NCI-H345 (cell line): ENCODE data around the gene DNM1.
"Not testable (repeated sequence)": the region's sequence is repeated elsewhere in the genome, so short reads cannot be mapped to it uniquely, and the experiment has no call there.

Experiments used
- DNase-seq: peaks from one replicate; lab custom pipeline; 2025; lab: John Stamatoyannopoulos, UW

The DNM1 gene

DNA sequence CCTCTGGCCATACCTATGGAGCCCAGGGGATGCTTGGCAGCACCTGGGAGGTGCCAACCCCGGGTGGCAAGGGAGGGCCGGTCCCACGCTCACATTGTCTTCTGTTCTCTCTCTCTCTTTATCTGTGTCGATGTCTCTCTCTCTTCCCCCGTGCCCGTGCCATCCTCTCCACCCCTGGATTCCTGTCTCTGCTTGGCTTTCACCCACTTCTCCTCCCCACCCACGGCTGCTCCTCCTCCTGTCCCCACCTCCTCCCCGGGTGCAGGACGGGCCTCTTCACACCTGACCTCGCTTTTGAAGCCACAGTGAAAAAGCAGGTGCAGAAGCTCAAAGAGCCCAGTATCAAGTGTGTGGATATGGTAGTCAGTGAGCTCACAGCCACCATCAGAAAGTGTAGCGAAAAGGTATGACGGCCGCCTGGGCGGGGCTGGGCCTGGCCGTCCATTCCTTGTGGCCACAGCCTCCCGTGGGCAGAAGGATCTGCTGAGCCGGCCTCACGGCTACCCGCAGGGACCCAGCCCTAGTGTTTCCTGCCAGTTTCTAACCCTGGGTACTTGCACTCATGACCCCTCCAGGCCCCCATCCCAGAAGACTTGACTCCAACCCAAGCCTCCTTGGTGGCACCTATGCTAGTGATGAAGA, 22.7 kb downstream of the DNM1 start:
- DNase-seq, result no peak

GRCh38 chr9:128226412-128226801, 23.2 kb downstream of the DNM1 start:
- DNase-seq, result no peak

GRCh38 chr9:128230897-128231296, 27.7 kb downstream of the DNM1 start:
- not testable (repeated sequence) for DNase-seq

- DNase-seq, result no peak
Observed at GRCh38 chr9:128231638-128232527, 28.7 kb downstream of the DNM1 start.

DNA sequence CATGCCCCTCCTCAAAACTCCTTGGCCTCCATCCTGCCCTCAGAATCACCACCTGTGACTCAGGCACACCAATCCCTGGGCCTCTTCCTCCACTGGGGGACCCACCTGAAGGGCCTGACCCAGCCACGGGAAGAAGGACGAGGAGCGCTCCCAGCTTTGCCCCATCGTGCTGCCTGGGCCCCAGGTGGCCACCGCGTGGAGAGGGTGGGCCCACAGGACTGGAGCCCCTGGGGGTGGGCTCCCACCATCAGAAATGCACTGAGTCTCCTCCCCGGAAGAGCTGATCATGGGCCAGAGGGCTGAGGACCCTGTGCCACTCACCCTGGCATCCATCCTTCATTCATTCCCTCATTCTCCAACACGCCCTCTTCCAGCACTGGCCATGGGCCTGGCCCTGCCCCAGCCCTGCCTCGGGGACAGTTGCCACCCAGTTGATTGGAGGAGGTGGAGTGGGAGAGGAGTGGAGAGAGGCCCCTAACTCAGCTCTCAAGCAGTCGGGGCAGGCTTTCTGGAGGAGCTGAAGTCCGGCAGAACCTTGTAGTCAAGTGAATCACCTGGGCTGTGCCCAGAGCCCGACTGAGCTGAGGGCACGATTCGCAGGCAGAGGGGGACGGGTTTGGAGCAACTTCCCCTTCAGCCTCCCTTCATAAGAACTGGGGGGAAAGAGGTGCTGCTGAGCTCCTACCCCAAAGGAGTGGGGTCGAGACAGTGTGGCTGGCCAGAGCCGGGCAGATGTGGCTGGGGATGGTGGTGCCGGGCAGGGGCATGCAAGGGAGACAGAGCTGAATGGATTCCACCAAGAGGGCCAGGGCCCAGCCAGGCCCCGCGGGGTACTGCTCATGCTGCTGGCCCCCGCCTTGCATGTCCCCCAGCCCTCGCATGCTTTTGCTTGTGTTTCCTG, 29.6 kb downstream of the DNM1 start:
- no peak for DNase-seq

- DNase-seq, result no peak
Observed at GRCh38 chr9:128233817-128234406, 30.7 kb downstream of the DNM1 start.

- no peak for DNase-seq
Observed at GRCh38 chr9:128242124-128242523, 38.9 kb downstream of the DNM1 start.

DNA sequence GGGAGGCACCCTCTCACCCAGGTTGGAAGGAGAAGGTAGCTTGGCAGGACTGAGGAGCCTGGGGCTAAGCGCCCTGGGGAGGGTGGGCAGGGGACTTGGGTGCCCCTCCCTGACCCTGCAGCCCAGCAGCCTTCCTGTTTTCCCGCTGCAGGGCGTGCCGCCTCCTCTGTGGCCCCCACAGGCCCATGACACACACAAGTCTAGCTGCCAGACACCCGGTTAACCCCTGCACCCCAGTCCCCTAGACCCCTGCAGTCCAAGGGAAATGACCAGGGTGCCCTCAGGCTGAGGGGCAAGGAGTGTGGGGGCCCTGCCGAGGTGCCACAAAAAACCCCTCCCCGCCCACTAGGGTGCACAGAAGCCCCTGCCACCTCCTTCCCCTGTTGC, 39.6 kb downstream of the DNM1 start:
- no peak for DNase-seq

DNA sequence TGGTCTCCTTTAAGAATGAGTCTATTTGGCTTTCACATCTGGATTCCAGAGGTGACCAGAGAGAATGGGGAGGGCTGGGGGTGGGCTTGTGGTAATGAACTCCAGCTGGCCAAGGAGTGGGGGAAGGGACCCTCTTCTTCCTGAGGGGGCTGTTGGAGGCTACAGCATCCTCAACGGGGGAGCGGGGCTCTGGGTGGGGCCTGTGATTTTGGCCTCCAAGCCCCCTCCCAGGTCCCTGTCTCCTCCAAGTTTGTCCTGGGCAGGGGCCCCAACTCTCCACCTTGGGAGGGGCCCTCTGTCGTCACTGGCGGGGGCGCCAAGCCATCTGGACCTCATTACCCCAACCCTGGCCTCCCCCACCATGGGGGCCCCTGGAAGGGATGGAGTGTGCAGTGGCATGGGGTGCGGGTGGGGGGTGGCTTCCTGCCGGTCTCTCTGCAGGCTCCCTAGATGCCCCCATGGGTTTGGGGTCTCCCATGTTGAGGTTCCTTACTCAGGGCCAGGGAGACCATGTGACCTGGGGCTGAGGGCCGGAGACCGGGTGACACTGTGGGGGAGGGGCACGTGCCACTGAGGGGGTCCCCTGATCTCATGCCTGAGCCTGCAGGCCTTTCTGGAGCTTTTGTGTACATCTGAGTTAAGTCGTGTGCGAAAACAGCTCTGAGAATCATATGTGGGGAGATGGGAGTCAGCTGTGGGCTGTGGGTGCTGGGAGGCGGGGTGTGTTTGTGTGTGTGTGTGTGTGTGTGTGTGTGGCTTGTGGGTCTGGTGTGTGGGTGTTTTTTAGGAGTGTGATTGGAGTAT, 40.2 kb downstream of the DNM1 start:
- no peak for DNase-seq

GRCh38 chr9:128244091-128244836, 41.1 kb downstream of the DNM1 start:
- no peak for DNase-seq

GRCh38 chr9:128244837-128245231, 41.7 kb downstream of the DNM1 start:
- no peak for DNase-seq

- DNase-seq, result no peak
Observed at GRCh38 chr9:128245421-128246151, 42.4 kb downstream of the DNM1 start.

DNA sequence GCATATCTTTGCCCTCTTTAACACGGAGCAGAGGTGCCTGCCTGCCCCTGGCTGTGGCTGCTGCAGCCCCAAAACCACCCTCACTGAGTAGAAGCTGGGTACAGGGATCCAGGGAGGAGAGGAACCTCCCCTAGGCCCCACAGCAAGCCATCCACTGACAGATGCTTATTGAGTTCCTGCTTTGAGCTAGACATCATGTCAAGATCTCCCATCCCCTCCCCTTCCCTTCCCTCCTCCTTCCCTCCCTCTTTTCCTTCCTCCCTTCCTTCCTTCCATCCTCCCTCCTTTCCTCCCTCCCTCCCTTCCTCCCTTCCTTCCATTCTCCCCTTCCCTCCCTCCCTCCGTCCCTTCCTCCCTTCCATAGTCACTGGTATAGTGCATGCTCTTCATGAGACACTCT, 43.3 kb downstream of the DNM1 start:
- no peak for DNase-seq

DNA sequence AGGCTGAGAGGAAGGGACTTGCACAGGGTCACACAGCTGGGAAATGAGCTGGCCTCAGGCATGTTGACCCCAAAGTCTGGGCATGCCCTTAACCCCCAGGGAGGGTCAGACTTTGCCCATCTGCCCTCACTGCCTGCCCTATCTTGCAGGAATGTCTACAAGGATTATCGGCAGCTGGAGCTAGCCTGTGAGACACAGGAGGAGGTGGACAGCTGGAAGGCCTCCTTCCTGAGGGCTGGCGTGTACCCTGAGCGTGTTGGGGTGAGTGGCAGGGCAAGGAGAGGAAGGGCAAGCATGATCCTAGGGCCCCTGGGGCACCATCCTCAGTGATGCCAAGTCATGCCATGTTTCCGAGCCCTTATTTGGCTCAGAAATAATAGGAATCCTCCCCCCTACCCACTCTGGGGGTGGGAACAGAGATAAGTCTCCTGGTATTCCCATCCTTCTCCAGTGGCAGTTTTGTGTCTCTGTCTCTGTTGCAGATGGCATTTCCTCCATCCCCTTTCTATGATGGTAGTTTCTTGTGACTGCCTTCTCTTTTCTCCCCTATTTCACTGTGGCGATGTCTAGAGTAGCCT, 44.1 kb downstream of the DNM1 start:
- DNase-seq, result no peak

- no peak for DNase-seq
Observed at GRCh38 chr9:128249558-128249907, 46.4 kb downstream of the DNM1 start.

DNA sequence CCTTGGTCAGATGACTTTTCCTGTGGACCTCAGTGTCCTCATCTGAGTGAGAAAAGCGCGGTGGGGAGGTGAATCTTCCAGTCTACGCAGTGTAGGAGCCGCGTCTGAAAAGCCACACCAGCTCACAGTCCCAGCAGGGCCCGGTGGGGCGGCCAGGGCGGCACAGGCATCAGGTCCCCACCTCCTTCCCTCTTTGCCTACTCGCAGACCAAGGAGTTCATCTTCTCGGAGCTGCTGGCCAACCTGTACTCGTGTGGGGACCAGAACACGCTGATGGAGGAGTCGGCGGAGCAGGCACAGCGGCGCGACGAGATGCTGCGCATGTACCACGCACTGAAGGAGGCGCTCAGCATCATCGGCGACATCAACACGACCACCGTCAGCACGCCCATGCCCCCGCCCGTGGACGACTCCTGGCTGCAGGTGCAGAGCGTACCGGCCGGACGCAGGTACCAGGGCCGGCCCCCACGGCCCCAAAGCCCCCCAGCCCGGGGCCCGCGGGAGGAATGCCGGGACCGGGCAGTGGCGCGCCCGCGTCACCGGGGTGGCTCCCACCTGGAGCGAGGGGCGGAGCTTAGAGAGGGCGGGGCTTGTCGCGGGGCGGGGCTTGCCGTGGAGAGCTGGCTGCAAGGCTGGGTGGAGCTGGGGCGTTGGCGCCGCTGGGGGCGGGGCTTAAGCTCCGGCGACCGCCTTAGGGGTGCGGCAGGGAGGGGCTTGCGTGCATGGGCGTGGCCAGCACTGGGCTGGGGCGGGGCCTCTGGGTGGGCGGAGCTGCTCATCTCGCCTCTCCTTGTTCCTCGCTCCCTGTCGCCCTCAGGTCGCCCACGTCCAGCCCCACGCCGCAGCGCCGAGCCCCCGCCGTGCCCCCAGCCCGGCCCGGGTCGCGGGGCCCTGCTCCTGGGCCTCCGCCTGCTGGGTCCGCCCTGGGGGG, 47.0 kb downstream of the DNM1 start:
- peak; percentile 18 for DNase-seq

GRCh38 chr9:128250839-128251731, 47.9 kb downstream of the DNM1 start:
- DNase-seq, result no peak
